GM12878 (cell line): ENCODE results near the gene JAKMIP1. TPM values are rescaled to one million over a fixed set of nuclear protein-coding genes. Genes with fewer than 3 reads are reported as not detected.

ENCODE experiments used
- ATAC-seq: fragments of 200-7000 bp; cut with Tn5 transposase; 3 replicates; pipeline ENCODE4 v1.9.1; 2020; ENCODE audit warnings: mild to moderate bottlenecking, moderate library complexity
- BruUV-seq: library from RNA; stranded (reverse); fragments of 400-500 nt; replicated peaks from 2 replicates; lab custom pipeline; 2021; lab: Mats Ljungman, UMichigan
- CTCF ChIA-PET: fragments of 300-600 bp; sonication (Branson Sonifier 250); formaldehyde crosslinking; extraction: SDS; loops from one replicate; lab custom pipeline; 2021; ENCODE audit warnings: inconsistent platforms; lab: Yijun Ruan, JAX
- POLR2A ChIA-PET: fragments of 350-600 bp; formaldehyde crosslinking; extraction: SDS; loops from one replicate; lab custom pipeline; 2021; ENCODE audit warnings: inconsistent platforms; lab: Charles Lee
- RAD21 ChIA-PET: fragments of 300-600 bp; sonication (Branson Sonifier 250); formaldehyde crosslinking; loops from one replicate; lab custom pipeline; 2023; ENCODE audit warnings: antibody characterized with exemption; ENCODE audit not compliant: unreplicated experiment; lab: Charles Lee
- SMC1A ChIA-PET: fragments of 300-600 bp; sonication (Branson Sonifier 250); formaldehyde crosslinking; loops from one replicate; lab custom pipeline; 2023; ENCODE audit not compliant: unreplicated experiment, uncharacterized antibody; lab: Charles Lee
- DNase-seq: peaks from one replicate; pipeline ENCODE4 v3.0.0-alpha.2; 2011; ENCODE audit warnings: low read depth, low spot score
- FAIRE-seq: peaks from 3 replicates; lab custom pipeline; 2011; peaks lifted over from hg19 to GRCh38; lab: Jason Lieb, UNC
- H2AFZ ChIP-seq: 2 replicates; pipeline ENCODE4 v1.6.0; 2011; ENCODE audit warnings: low read depth, low read length, control low read depth; ENCODE audit not compliant: control insufficient read depth
- H3K27ac ChIP-seq: 2 replicates; pipeline ENCODE4 v1.5.1; 2011; ENCODE audit warnings: control low read depth; ENCODE audit not compliant: control insufficient read depth, insufficient read depth
- H3K27me3 ChIP-seq, 2 experiments: replicated peaks in 1 of 2; 2 replicates each; pipeline versions ENCODE4 v1.6.0 to v1.6.1; 2011; ENCODE audit warnings: low read length in 1 of 2; ENCODE audit not compliant: control insufficient read depth in 2 of 2, insufficient read depth in 2 of 2
- H3K36me3 ChIP-seq, 2 experiments: 2 replicates each; pipeline ENCODE4 v1.5.1; 2011; ENCODE audit warnings: low read length in 1 of 2; ENCODE audit not compliant: control insufficient read depth in 2 of 2, insufficient read depth in 2 of 2
- H3K4me1 ChIP-seq: 2 replicates; pipeline ENCODE4 v1.6.1; 2011; ENCODE audit warnings: mild to moderate bottlenecking, low read length, moderate library complexity, mixed read lengths; ENCODE audit not compliant: control insufficient read depth, insufficient read depth
- H3K4me2 ChIP-seq: 2 replicates; pipeline ENCODE4 v1.6.0; 2011; ENCODE audit warnings: control low read depth; ENCODE audit not compliant: control insufficient read depth, insufficient read depth
- H3K4me3 ChIP-seq: fragments of 200-600 bp; sonication (generic); 2 replicates; pipeline ENCODE4 v1.5.1; 2016
- H3K79me2 ChIP-seq: 2 replicates; pipeline ENCODE4 v1.6.0; 2011; ENCODE audit warnings: low read length; ENCODE audit not compliant: control insufficient read depth, insufficient read depth
- H3K9ac ChIP-seq: 2 replicates; pipeline ENCODE4 v1.8.0; 2011; ENCODE audit warnings: low read length, control low read depth, mixed read lengths; ENCODE audit not compliant: control insufficient read depth, insufficient read depth
- H3K9me3 ChIP-seq: replicated peaks from 3 replicates; pipeline ENCODE4 v1.5.1; 2011; ENCODE audit warnings: mild to moderate bottlenecking, low read length; ENCODE audit not compliant: control insufficient read depth, insufficient read depth
- H4K20me1 ChIP-seq: 2 replicates; pipeline ENCODE4 v1.6.0; 2011; ENCODE audit not compliant: control insufficient read depth, insufficient read depth
- ATF7 ChIP-seq: fragments of 450-650 bp; IDR thresholded peaks from 2 replicates; pipeline ENCODE4 v1.6.1; 2016; ENCODE audit warnings: low read depth, mild to moderate bottlenecking
- BMI1 ChIP-seq: fragments of 450-650 bp; IDR thresholded peaks from 2 replicates; pipeline ENCODE4 v1.6.1; 2016; ENCODE audit warnings: mild to moderate bottlenecking, moderate library complexity, borderline replicate concordance
- CUX1 ChIP-seq: IDR thresholded peaks from 2 replicates; pipeline ENCODE4 v1.6.1; 2012; ENCODE audit warnings: improper control_type of control experiment, low read depth, low read length; ENCODE audit not compliant: insufficient replicate concordance
- ELK1 ChIP-seq: IDR thresholded peaks from 2 replicates; pipeline ENCODE4 v1.6.1; 2012; ENCODE audit warnings: low read depth, low read length, improper control_type of control experiment
- FOXK2 ChIP-seq: fragments of 450-650 bp; IDR thresholded peaks from 2 replicates; pipeline ENCODE4 v1.6.1; 2017; ENCODE audit warnings: mild to moderate bottlenecking, moderate library complexity
- KAT2A ChIP-seq: conservative IDR thresholded peaks from 2 replicates; pipeline ENCODE4 v1.6.1; 2011; ENCODE audit warnings: low read depth, low read length; ENCODE audit not compliant: control insufficient read depth
- RAD51 ChIP-seq: fragments of 450-650 bp; IDR thresholded peaks from 2 replicates; pipeline ENCODE4 v1.6.1; 2016; ENCODE audit warnings: moderate library complexity, mild to moderate bottlenecking, inconsistent platforms
- RELB ChIP-seq: fragments of 450-650 bp; IDR thresholded peaks from 2 replicates; pipeline ENCODE4 v1.6.1; 2017; ENCODE audit warnings: low read depth, mild to moderate bottlenecking, moderate library complexity
- RFX5 ChIP-seq: IDR thresholded peaks from 2 replicates; pipeline ENCODE4 v1.6.1; 2011; ENCODE audit warnings: low read depth, low read length, improper control_type of control experiment
- RUNX3 ChIP-seq: IDR thresholded peaks from 2 replicates; pipeline ENCODE4 v1.6.1; 2012; ENCODE audit warnings: low read length, inconsistent platforms
- ZBTB33 ChIP-seq: fragments of 450-650 bp; IDR thresholded peaks from 2 replicates; pipeline ENCODE4 v1.6.1; 2017; ENCODE audit warnings: mild to moderate bottlenecking
- WGBS: methylation state at CpG from one replicate; pipeline ENCODE4 v1.1.6; 2016; ENCODE audit warnings: low lambda C conversion rate; ENCODE audit not compliant: insufficient replicate concordance, insufficient coverage; ENCODE audit errors: missing lambda C conversion rate; 5-methylcytosine and 5-hydroxymethylcytosine counted together
- in situ Hi-C: fragments of 300-500 bp; cut with MboI; formaldehyde crosslinking; loops from 9 replicates; pipeline ENCODE4 v1.14.3; 2018; ENCODE audit warnings: mixed read lengths
- intact Hi-C: fragments of 100-400 bp; cut with micrococcal nuclease; formaldehyde crosslinking; loops from one replicate; pipeline ENCODE4 v1.14.2; 2022; ENCODE audit not compliant: unreplicated experiment
- polyA plus RNA-seq, 11 experiments: library from polyadenylated mRNA; depleted of rRNA in 4 of 11; unstranded in 6 of 11; stranded (reverse) in 5 of 11; fragments of >200 nt; fragmentation: Nextera tagmentation in 4 of 11; fragmentation: Illumina TruSeq in 1 of 11; extraction: Ambion mirVana in 4 of 11; extraction: Trizol in 1 of 11; gene quantifications; 1 replicate in 1 of 11; 2 replicates in 10 of 11; pipeline versions ENCODE4 v1.2.1 to v1.2.3, GENCODE V29; 2011 to 2016; ENCODE audit warnings: inconsistent platforms in 2 of 11, missing spikeins in 2 of 11, low read depth in 1 of 11
- total RNA-seq, 4 experiments: library from RNA; depleted of rRNA in 3 of 4; stranded (reverse); fragments of >200 nt in 3 of 4; fragmentation: Illumina TruSeq in 1 of 4; extraction: Trizol in 1 of 4; gene quantifications; 2 replicates each; pipeline versions ENCODE4 v1.2.1 to v1.2.3, GENCODE V29; 2013 to 2021

Gene JAKMIP1
- total and polyA plus RNA-seq, 10 of the 15 experiments (the other 5 are each of a cell fraction or from before 2014, with no cell fraction given): 0.52 to 16.7 (median 12.3) TPM

GRCh38 chr4:6204871-6205566, 4.7 kb upstream of the JAKMIP1 start (continued):
- no peak for TF ChIP-seq CUX1

- ChIA-PET CTCF (interaction anchor here (0.5 to 2.5 kb wide), 2 partner anchors 12 to 46 kb away, joined by 3 to 15 read pairs; no protein-coding TSS in a partner anchor), POLR2A (interaction anchor here (1.3 kb wide), 1 partner anchor 23 kb away, joined by 5 read pairs; no protein-coding TSS in a partner anchor), SMC1A (interaction anchor here (0.7 to 2.9 kb wide), 6 partner anchors 13 to 71 kb away, joined by 3 to 12 read pairs (median 4); no protein-coding TSS in a partner anchor), RAD21 (interaction anchor here (0.7 kb wide), 1 partner anchor 14 kb away, joined by 3 read pairs; no protein-coding TSS in a partner anchor)
- H3K4me3 ChIP-seq: no peak overlapping the region
- FAIRE-seq (no peak), ATAC-seq (no peak), DNase-seq (no peak)
- H3K4me1 ChIP-seq: peaks cover 19% of the 10 kb centered on the region
- no peak overlapping the region for H3K9ac ChIP-seq
- intact Hi-C loops (no loop called here), in situ Hi-C loops (no loop called here)
- no peaks in the 10 kb centered on the region; a peak in 1 of 4 replicates for H3K36me3 ChIP-seq
- H2AFZ ChIP-seq: no peak overlapping the region
- no TSS peak for BruUV-seq
- WGBS: 55% methylated on average over 3 of the region's 3 CpGs
- no peaks in the 10 kb centered on the region for H4K20me1 ChIP-seq
- peaks cover 3% of the 10 kb centered on the region; the same call in 2 of the 3 replicates for H3K9me3 ChIP-seq
- H3K27ac ChIP-seq: no peak overlapping the region
- H3K27me3 ChIP-seq: no peaks in the 10 kb centered on the region; a peak in 1 of 4 replicates
- peaks cover 2% of the 10 kb centered on the region for H3K79me2 ChIP-seq
- no peak overlapping the region for H3K4me2 ChIP-seq
- TF ChIP-seq ZBTB33 (no peak), ELK1 (no peak), RFX5 (no peak), FOXK2 (no peak), RAD51 (no peak), KAT2A (no peak), ATF7 (no peak), RELB (no peak), RUNX3 (no peak), BMI1 (no peak)
Measured at GRCh38 chr4:6204098-6204497, 3.7 kb upstream of the JAKMIP1 start.
